Endometrial microvascular endothelial cells (primary cell): ENCODE data around the gene ZC3H7B. TPM values are rescaled to one million over a fixed set of nuclear protein-coding genes. Genes with fewer than 3 reads are reported as not detected.

Experiments
- in situ Hi-C: cut with HindIII; loops from 2 replicates; pipeline ENCODE4 v1.10.0; 2017; ENCODE audit warnings: low sequenced_read_pairs, low pct_unique_long_range_greater_than_20kb; ENCODE audit errors: inconsistent ontology term
- total RNA-seq: library from RNA; depleted of rRNA; stranded (reverse); fragments of >200 nt; gene quantifications from one replicate; pipeline ENCODE4 v1.2.3, GENCODE V29; 2015; ENCODE audit errors: inconsistent ontology term

ZC3H7B gene
- total RNA-seq, 1 donor from 2014 or later = 117 TPM

GRCh38 chr22:41367039-41367679, 65.8 kb downstream of the ZC3H7B start:
- in situ Hi-C loops = no loop called here

- in situ Hi-C loops = no loop called here
Observed at GRCh38 chr22:41367680-41368542, 66.6 kb downstream of the ZC3H7B start.

GRCh38 chr22:41368543-41369423, 67.5 kb downstream of the ZC3H7B start:
- in situ Hi-C loops = no loop called here

GRCh38 chr22:41369424-41369745, 68.1 kb downstream of the ZC3H7B start:
- in situ Hi-C loops = no loop called here

- in situ Hi-C loops = no loop called here
Observed at GRCh38 chr22:41369837-41370236, 68.5 kb downstream of the ZC3H7B start.

- in situ Hi-C loops = no loop called here
Observed at GRCh38 chr22:41377846-41378245, 76.5 kb downstream of the ZC3H7B start.

GRCh38 chr22:41380993-41381328, 79.6 kb downstream of the ZC3H7B start:
- in situ Hi-C loops = no loop called here

GRCh38 chr22:41381329-41382097, 80.2 kb downstream of the ZC3H7B start, which contains the start of gene TEF:
Gene TEF, plus strand, starts transcription at chr22:41381942. Its CDS starts 103 bp downstream, at chr22:41382045.
- in situ Hi-C loops = no loop called here

- in situ Hi-C loops = no loop called here
Observed at GRCh38 chr22:41382098-41382578, 80.8 kb downstream of the ZC3H7B start.

- in situ Hi-C loops = no loop called here
Observed at GRCh38 chr22:41382610-41383009, 81.3 kb downstream of the ZC3H7B start.

- in situ Hi-C loops = no loop called here
Observed at GRCh38 chr22:41383085-41383484, 81.8 kb downstream of the ZC3H7B start.

GRCh38 chr22:41384128-41384527, 82.8 kb downstream of the ZC3H7B start:
- in situ Hi-C loops = no loop called here

GRCh38 chr22:41387341-41387740, 86.0 kb downstream of the ZC3H7B start:
- in situ Hi-C loops = no loop called here

- in situ Hi-C loops = no loop called here
Observed at GRCh38 chr22:41394012-41394356, 92.7 kb downstream of the ZC3H7B start.

- in situ Hi-C loops = no loop called here
Observed at GRCh38 chr22:41395531-41396240, 94.4 kb downstream of the ZC3H7B start.

- in situ Hi-C loops = no loop called here
Observed at GRCh38 chr22:41397143-41397811, 96.0 kb downstream of the ZC3H7B start.

GRCh38 chr22:41398921-41399320, 97.6 kb downstream of the ZC3H7B start:
- in situ Hi-C loops = no loop called here
